H1 (cell line): ENCODE results near the gene ZNF202. TPM values are rescaled to one million over a fixed set of nuclear protein-coding genes. Genes with fewer than 3 reads are reported as not detected.

Experiments used
- CTCF ChIA-PET: fragments of 300-600 bp; sonication (Branson Sonifier 250); formaldehyde crosslinking; loops from one replicate; lab custom pipeline; 2021; ENCODE audit not compliant: partially characterized antibody; lab: Charles Lee
- POLR2A ChIA-PET: fragments of 300-600 bp; sonication (Branson Sonifier 250); formaldehyde crosslinking; loops from one replicate; lab custom pipeline; 2021; ENCODE audit warnings: inconsistent platforms; ENCODE audit not compliant: partially characterized antibody; lab: Charles Lee
- DNase-seq, 2 experiments: peaks; one replicate each; pipeline versions ENCODE4 v3.0.0 to v3.0.0-alpha.2; 2010 to 2022; ENCODE audit warnings: low spot score in 2 of 2, low read depth in 1 of 2, mixed read lengths in 1 of 2
- FAIRE-seq: peaks from 2 replicates; lab custom pipeline; 2011; peaks lifted over from hg19 to GRCh38; lab: Jason Lieb, UNC
- H2AFZ ChIP-seq: 2 replicates; pipeline ENCODE4 v1.8.1; 2012; ENCODE audit warnings: low read length, inconsistent platforms
- H2AK5ac ChIP-seq: 2 replicates; pipeline ENCODE4 v1.6.1; 2013; ENCODE audit warnings: low read depth, low read length
- H2BK120ac ChIP-seq: replicated peaks from 2 replicates; pipeline ENCODE3; 2013; ENCODE audit warnings: low read depth, low read length, inconsistent platforms
- H2BK12ac ChIP-seq: 2 replicates; pipeline ENCODE4 v1.6.1; 2013; ENCODE audit warnings: low read depth, low read length
- H2BK15ac ChIP-seq: 2 replicates; pipeline ENCODE4 v1.6.1; 2013; ENCODE audit warnings: low read length
- H2BK20ac ChIP-seq: 2 replicates; pipeline ENCODE4 v1.6.1; 2013; ENCODE audit warnings: low read length
- H2BK5ac ChIP-seq: 2 replicates; pipeline ENCODE4 v1.6.1; 2013; ENCODE audit warnings: low read depth, low read length
- H3K14ac ChIP-seq: 2 replicates; pipeline ENCODE4 v1.6.1; 2013; ENCODE audit warnings: inconsistent platforms; ENCODE audit not compliant: insufficient read length
- H3K18ac ChIP-seq: 2 replicates; pipeline ENCODE4 v1.6.1; 2013; ENCODE audit warnings: low read length; ENCODE audit errors: extremely low read depth
- H3K23ac ChIP-seq: 2 replicates; pipeline ENCODE4 v1.6.1; 2013; ENCODE audit warnings: inconsistent platforms; ENCODE audit not compliant: insufficient read length
- H3K23me2 ChIP-seq: 2 replicates; pipeline ENCODE4 v1.6.1; 2013; ENCODE audit warnings: low read depth, low read length
- H3K27ac ChIP-seq: 2 replicates; pipeline ENCODE4 v1.6.1; 2011; ENCODE audit warnings: low read depth, low read length, inconsistent platforms
- H3K27me3 ChIP-seq, 4 experiments: replicated peaks in 1 of 4; 1 replicate in 1 of 4; 2 replicates in 3 of 4; pipeline versions ENCODE4 v1.6.1 to v1.8.1; 2011 to 2013; ENCODE audit warnings: low read length in 3 of 4, mild to moderate bottlenecking in 3 of 4, inconsistent platforms in 2 of 4, mixed read lengths in 2 of 4, moderate library complexity in 1 of 4; ENCODE audit not compliant: control insufficient read depth in 3 of 4, insufficient read depth in 3 of 4; ENCODE audit errors: extremely low read depth in 1 of 4
- H3K36me3 ChIP-seq, 4 experiments: 2 replicates each; pipeline versions ENCODE4 v1.6.1 to v1.8.1; 2011 to 2013; ENCODE audit warnings: mild to moderate bottlenecking in 4 of 4, low read length in 3 of 4, moderate library complexity in 2 of 4, control low read depth in 1 of 4, inconsistent platforms in 1 of 4; ENCODE audit not compliant: insufficient read depth in 4 of 4, control insufficient read depth in 2 of 4
- H3K4ac ChIP-seq: replicated peaks from 2 replicates; pipeline ENCODE3; 2013; ENCODE audit warnings: low read length, low read depth, mixed read lengths, inconsistent platforms; ENCODE audit not compliant: insufficient read length
- H3K4me1 ChIP-seq, 4 experiments: replicated peaks in 1 of 4; 1 replicate in 1 of 4; 2 replicates in 3 of 4; pipeline versions ENCODE4 v1.6.1 to v1.8.1; 2011 to 2013; ENCODE audit warnings: low read length in 3 of 4, inconsistent platforms in 2 of 4, mixed read lengths in 1 of 4; ENCODE audit not compliant: insufficient read depth in 4 of 4, control insufficient read depth in 3 of 4
- H3K4me2 ChIP-seq, 2 experiments: 2 replicates each; pipeline versions ENCODE4 v1.6.1 to v1.8.1; 2011 to 2013; ENCODE audit warnings: low read depth in 2 of 2, low read length in 2 of 2, control low read depth in 1 of 2, inconsistent platforms in 1 of 2, mild to moderate bottlenecking in 1 of 2; ENCODE audit not compliant: insufficient read depth in 1 of 2
- H3K4me3 ChIP-seq, 4 experiments: fragments of 200-600, 300-600 bp in 1 of 4; sonication (generic), shearing (Covaris generic), sonication (Bioruptor Twin) in 1 of 4; 2 replicates each; pipeline versions ENCODE4 v1.5.1 to v1.8.1; 2011 to 2016; ENCODE audit warnings: low read length in 4 of 4, low read depth in 3 of 4, control low read depth in 2 of 4, inconsistent platforms in 2 of 4, mild to moderate bottlenecking in 2 of 4, mixed read lengths in 1 of 4, moderate library complexity in 1 of 4; ENCODE audit not compliant: insufficient read depth in 2 of 4; ENCODE audit errors: extremely low read depth in 1 of 4
- H3K56ac ChIP-seq: replicated peaks from 2 replicates; pipeline ENCODE3; 2013; ENCODE audit warnings: low read depth, mild to moderate bottlenecking, mixed read lengths, low read length, inconsistent platforms; ENCODE audit not compliant: insufficient read length
- H3K79me1 ChIP-seq: 2 replicates; pipeline ENCODE4 v1.6.1; 2013; ENCODE audit warnings: low read depth, low read length, control low read depth
- H3K79me2 ChIP-seq, 2 experiments: 2 replicates each; pipeline versions ENCODE4 v1.6.1 to v1.8.1; 2012 to 2013; ENCODE audit warnings: low read length in 2 of 2, mild to moderate bottlenecking in 2 of 2, inconsistent platforms in 1 of 2; ENCODE audit not compliant: insufficient read depth in 2 of 2, control insufficient read depth in 1 of 2
- H3K9ac ChIP-seq, 4 experiments: replicated peaks in 1 of 4; 1 replicate in 1 of 4; 2 replicates in 3 of 4; pipeline versions ENCODE4 v1.6.1 to v1.8.1; 2011 to 2013; ENCODE audit warnings: low read depth in 3 of 4, low read length in 3 of 4, control low read depth in 2 of 4, mild to moderate bottlenecking in 2 of 4, moderate library complexity in 2 of 4, inconsistent platforms in 1 of 4; ENCODE audit errors: extremely low read depth in 1 of 4
- H3K9me3 ChIP-seq, 2 experiments: 2 replicates each; pipeline versions ENCODE4 v1.6.1 to v1.8.1; 2012 to 2013; ENCODE audit warnings: mild to moderate bottlenecking in 2 of 2, moderate library complexity in 2 of 2, control low read depth in 1 of 2, inconsistent platforms in 1 of 2, low read depth in 1 of 2, low read length in 1 of 2, mixed read lengths in 1 of 2; ENCODE audit not compliant: insufficient read depth in 2 of 2
- H4K20me1 ChIP-seq, 2 experiments: replicated peaks in 1 of 2; 2 replicates each; pipeline versions ENCODE3 to v1.8.1; 2011 to 2013; ENCODE audit warnings: inconsistent platforms in 2 of 2, low read length in 2 of 2, mild to moderate bottlenecking in 1 of 2; ENCODE audit not compliant: insufficient read depth in 2 of 2, control insufficient read depth in 1 of 2
- H4K5ac ChIP-seq: 2 replicates; pipeline ENCODE4 v1.6.1; 2013; ENCODE audit warnings: low read length, low read depth, mixed read lengths, inconsistent platforms; ENCODE audit not compliant: insufficient read length
- H4K8ac ChIP-seq: 2 replicates; pipeline ENCODE4 v1.8.0; 2013; ENCODE audit warnings: mild to moderate bottlenecking, moderate library complexity, low read length, inconsistent platforms; ENCODE audit not compliant: insufficient read depth; ENCODE audit errors: extremely low read depth
- H4K91ac ChIP-seq: replicated peaks from 2 replicates; pipeline ENCODE3; 2013; ENCODE audit warnings: low read length, mixed read lengths, inconsistent platforms; ENCODE audit not compliant: insufficient read length
- CBX8 ChIP-seq: fragments of 300-800, 300-1000 bp; sonication (generic); IDR thresholded peaks from 2 replicates; pipeline ENCODE4 v1.7.1; 2016; ENCODE audit warnings: low read depth, low read length, borderline replicate concordance
- JUN ChIP-seq: IDR thresholded peaks from 2 replicates; pipeline ENCODE4 v1.6.1; 2011; ENCODE audit warnings: low read depth, mild to moderate bottlenecking, improper control_type of control experiment, low read length
- NANOG ChIP-seq: IDR thresholded peaks from 2 replicates; pipeline ENCODE4 v1.6.1; 2011; ENCODE audit warnings: low read length, low read depth, mild to moderate bottlenecking, inconsistent platforms; ENCODE audit not compliant: insufficient read depth, poor library complexity, severe bottlenecking
- SIN3A ChIP-seq, 2 experiments: IDR thresholded peaks in 1 of 2; conservative IDR thresholded peaks in 1 of 2; 2 replicates each; pipeline ENCODE4 v1.6.1; 2011 to 2012; ENCODE audit warnings: low read length in 2 of 2, improper control_type of control experiment in 1 of 2, low read depth in 1 of 2, mild to moderate bottlenecking in 1 of 2
- SP2 ChIP-seq: IDR thresholded peaks from 2 replicates; pipeline ENCODE4 v1.6.1; 2012; ENCODE audit warnings: mild to moderate bottlenecking, low read length, inconsistent platforms
- TBP ChIP-seq: IDR thresholded peaks from 2 replicates; pipeline ENCODE4 v1.6.1; 2011; ENCODE audit warnings: low read depth, low read length, improper control_type of control experiment
- WGBS, 2 experiments: shearing (Covaris generic) in 1 of 2; methylation state at CpG; one replicate each; pipeline versions ENCODE4 v1.1.6 to v1.1.7; 2013 to 2015; ENCODE audit warnings: low lambda C conversion rate in 2 of 2, mixed read lengths in 2 of 2, inconsistent platforms in 1 of 2, low coverage in 1 of 2, missing lambda C conversion rate in 1 of 2; ENCODE audit not compliant: insufficient replicate concordance in 2 of 2, insufficient coverage in 1 of 2, insufficient read length in 1 of 2; ENCODE audit errors: extremely low coverage in 1 of 2, missing lambda C conversion rate in 1 of 2; 5-methylcytosine and 5-hydroxymethylcytosine counted together
- polyA plus RNA-seq, 7 experiments: library from polyadenylated mRNA; depleted of rRNA in 3 of 7; stranded (reverse) in 5 of 7; unstranded in 2 of 7; fragments of >200 nt in 5 of 7; fragments of 200-250 nt in 2 of 7; gene quantifications; 1 replicate in 5 of 7; 2 replicates in 1 of 7; 4 replicates in 1 of 7; pipeline versions ENCODE4 v1.2.1 to v1.2.3, GENCODE V29; 2011 to 2013; ENCODE audit warnings: missing spikeins in 2 of 7, mixed read lengths in 2 of 7
- total RNA-seq: library from RNA; stranded (reverse); fragmentation: NEBNext Ultra II Directional; extraction: Animal tissue kit (Norgen Biotek cat#: 25700); gene quantifications from 2 replicates; pipeline ENCODE4 v1.2.1, GENCODE V29; 2021

The ZNF202 gene
- total and polyA plus RNA-seq, 2 of the 8 experiments (the other 6 are each of a cell fraction or from before 2014, with no cell fraction given): 14.1 to 33.9 TPM

DNA sequence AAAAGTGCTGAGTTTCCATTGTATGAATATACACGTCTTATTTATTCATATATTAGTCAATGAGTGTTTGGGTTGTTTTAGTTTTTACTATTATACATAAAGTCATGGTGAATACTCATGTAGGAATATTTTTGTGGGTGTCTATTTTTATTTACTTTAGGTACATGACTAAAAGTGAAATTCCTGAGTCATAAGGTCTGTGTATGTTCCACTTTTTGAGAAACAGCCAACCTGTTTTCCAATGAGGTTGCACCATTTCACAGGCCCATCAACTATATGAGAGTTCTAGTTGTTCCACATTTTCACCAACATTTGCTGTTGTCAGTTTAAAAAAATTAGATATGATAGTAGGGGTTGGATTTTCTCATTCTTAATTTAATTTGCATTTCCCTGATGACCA, 19.4 kb upstream of the ZNF202 start:
- Histone ChIP-seq H4K5ac (no peak overlapping the region), H3K4me3 (no peak overlapping the region), H3K14ac (no peak overlapping the region), H3K9me3 (peaks cover 12 to 14% of the 10 kb centered on the region in 2 experiments), H2AFZ (no peak overlapping the region), H3K4me2 (no peak overlapping the region), H2BK15ac (no peak overlapping the region), H2BK20ac (no peak overlapping the region), H3K27ac (no peak overlapping the region), H2BK12ac (no peak overlapping the region), H3K9ac (no peak overlapping the region), H4K20me1 (no peaks in the 10 kb centered on the region), H3K56ac (no peak overlapping the region), H2BK5ac (no peak overlapping the region), H4K8ac (no peak overlapping the region), H3K27me3 (no peaks in the 10 kb centered on the region), H3K4me1 (no peaks in the 10 kb centered on the region), H3K36me3 (peaks cover 0 to 7% (median 3%) of the 10 kb centered on the region in 4 experiments; a peak in 2 of 8 replicates), H3K79me2 (no peaks in the 10 kb centered on the region), H4K91ac (no peak overlapping the region), H3K18ac (no peak overlapping the region), H3K4ac (no peak overlapping the region), H2BK120ac (no peak overlapping the region), H3K23ac (no peak overlapping the region), H3K79me1 (no peaks in the 10 kb centered on the region), H2AK5ac (no peak overlapping the region), H3K23me2 (no peaks in the 10 kb centered on the region)
- CTCF ChIA-PET: no interaction called here
- POLR2A ChIA-PET: no interaction called here
- TF ChIP-seq JUN: no peak
- TF ChIP-seq SP2: no peak
- TF ChIP-seq CBX8: no peak
- TF ChIP-seq NANOG: no peak
- no peak for TF ChIP-seq SIN3A (conservative IDR thresholded peaks at IDR 0.05 in 1 of 2, IDR thresholded peaks at IDR 0.05 in 1 of 2; ENCODE audit: low read depth in 1 of 2, low read length in 2 of 2)
- no peak for TF ChIP-seq TBP
- FAIRE-seq (no peak), DNase-seq (no peak)
- 93% methylated on average over 1 of the region's 1 CpG; no CpG with 5 or more reads in 1 of the 2 experiments for WGBS, 2 experiments
